ENCODE measurements around the gene NFX1.
"Not testable (repeated sequence)": the region's sequence is repeated elsewhere in the genome, so short reads cannot be mapped to it uniquely, and the experiment has no call there.

The NFX1 gene

DNA sequence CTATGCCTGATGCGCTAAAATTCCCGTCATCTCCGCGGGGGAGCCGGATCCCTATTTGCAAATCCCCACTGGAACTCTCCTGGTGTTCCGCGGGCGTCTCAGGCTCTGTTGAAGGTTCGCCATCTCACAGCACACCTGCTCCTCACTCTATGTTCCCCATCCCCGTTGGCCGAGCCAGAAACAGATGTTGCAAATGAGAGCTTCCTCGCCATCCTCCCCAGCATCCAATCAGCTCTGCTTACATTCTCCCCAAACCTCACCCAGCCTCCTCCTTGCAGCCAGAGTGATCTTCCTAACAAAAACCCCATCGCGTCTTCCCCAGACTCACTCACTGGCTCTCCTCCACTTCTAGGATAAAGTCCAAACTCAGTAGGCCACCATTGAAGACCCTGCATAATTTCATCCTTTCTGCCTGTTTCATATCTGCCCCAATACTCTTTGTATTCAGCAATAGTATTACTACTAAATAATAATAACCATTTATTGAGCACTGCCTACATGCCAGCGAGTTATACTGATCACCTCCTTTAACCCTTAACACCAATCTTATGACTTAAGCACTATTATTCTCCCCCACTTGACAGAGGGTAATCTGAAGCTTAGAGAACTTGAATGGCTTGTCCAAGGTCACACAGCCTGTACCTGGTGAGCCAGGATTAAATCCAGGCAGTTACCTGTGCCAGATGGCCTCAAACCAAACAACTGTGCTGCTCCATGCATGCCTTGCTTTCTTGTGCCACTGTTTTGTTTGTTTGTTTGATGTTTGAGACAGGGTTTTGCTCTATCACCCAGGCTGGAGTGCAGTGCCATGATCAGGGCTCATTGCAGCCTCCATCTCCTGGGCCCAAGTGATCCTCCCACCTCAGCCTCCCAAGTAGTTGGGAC, 98.0 kb downstream of the NFX1 start:
- DNase-seq (no peak), ATAC-seq (no peak)
- Mint-ChIP-seq H3K36me3 (ENCODE audit: low read depth) (no peaks in the 10 kb centered on the region), H3K27ac (no peak overlapping the region), H3K4me3 (no peak overlapping the region), H3K27me3 (no peaks in the 10 kb centered on the region), H3K4me1 (no peaks in the 10 kb centered on the region), H3K9me3 (no peaks in the 10 kb centered on the region)

DNA sequence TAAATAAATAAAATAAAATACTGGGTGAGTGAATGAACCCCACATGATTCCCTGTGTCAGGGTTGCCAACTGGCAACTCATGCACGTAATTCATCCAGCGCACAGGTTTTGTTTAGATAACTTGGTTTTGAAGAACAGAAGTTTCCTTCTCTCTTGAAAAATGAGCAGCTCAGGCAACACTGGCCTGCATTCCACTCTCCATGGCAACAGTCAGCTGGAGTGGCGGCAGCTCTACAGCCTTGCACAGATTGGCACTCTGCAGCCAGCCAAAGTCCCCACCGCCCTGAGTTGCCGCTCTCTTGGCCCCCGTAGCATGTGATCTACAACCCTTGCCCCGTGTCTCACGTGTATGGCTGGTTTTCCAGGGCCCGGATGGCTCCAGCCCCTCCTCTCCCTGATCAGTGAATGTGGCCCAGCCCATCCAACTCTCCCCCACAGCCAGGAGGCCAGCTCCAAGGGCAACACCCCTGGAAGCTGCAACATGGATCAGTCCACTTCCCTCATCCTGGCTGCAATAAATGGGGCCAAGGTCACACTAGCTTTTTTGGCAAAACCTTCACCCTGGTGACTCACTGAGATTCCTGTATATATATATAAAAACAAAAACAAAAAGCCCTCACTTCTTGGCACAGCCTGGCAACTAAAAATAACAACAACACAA, 100.9 kb downstream of the NFX1 start:
- H3K36me3 Mint-ChIP-seq (ENCODE audit: low read depth); DNase-seq; H3K9me3 Mint-ChIP-seq; H3K4me3 Mint-ChIP-seq; H3K4me1 Mint-ChIP-seq; ATAC-seq; H3K27ac Mint-ChIP-seq; H3K27me3 Mint-ChIP-seq: not testable (repeated sequence)

DNA sequence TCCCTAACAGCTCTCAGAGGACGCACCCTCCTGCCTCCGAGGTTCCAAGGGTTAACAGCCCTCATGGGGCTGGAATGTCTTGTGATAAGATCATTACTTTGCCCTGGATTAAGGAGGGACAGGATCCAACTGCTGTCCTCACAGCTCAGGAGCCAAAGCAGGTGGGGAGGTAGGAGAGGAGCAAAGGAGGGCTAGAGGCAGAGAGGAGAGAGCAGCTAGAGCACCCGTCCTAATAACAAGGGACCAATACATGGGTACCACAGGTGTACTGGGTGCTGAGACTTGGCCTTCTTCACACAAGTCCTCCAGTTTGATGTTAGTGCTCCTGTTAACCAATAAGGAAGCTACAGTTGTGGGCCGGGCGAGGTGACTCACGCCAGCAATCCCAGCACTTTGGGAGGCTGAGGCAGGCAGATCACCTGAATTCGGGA, 102.3 kb downstream of the NFX1 start:
- not testable (repeated sequence) for ATAC-seq; H3K4me3 Mint-ChIP-seq; H3K9me3 Mint-ChIP-seq; H3K27me3 Mint-ChIP-seq; H3K27ac Mint-ChIP-seq; DNase-seq; H3K4me1 Mint-ChIP-seq; H3K36me3 Mint-ChIP-seq (ENCODE audit: low read depth)

DNA sequence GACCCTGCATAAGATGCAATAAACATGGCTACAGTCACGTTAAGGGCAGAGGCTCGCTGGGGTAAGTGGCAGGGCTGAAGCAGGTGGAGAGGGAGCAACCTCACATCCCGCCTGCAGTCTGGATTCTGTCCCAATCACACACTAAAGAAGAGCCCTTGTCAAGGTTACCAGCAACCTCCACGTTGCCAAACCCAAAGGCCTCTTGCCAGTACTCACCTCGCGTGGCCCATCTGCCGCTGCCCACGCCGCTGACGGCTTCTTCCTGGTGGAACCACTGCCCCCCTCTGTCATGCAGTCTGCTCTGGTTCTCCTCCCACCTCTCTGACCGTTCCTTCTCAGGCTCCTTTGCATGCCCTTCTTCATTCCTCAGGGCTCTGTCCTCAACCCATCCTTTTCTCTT, 103.3 kb downstream of the NFX1 start:
- H3K27me3 Mint-ChIP-seq: no peaks in the 10 kb centered on the region
- no peaks in the 10 kb centered on the region for H3K9me3 Mint-ChIP-seq
- DNase-seq (no peak), ATAC-seq (no peak)
- no peaks in the 10 kb centered on the region for H3K36me3 Mint-ChIP-seq (ENCODE audit: low read depth)
- no peak overlapping the region for H3K4me3 Mint-ChIP-seq
- H3K27ac Mint-ChIP-seq: no peak overlapping the region
- no peaks in the 10 kb centered on the region for H3K4me1 Mint-ChIP-seq

DNA sequence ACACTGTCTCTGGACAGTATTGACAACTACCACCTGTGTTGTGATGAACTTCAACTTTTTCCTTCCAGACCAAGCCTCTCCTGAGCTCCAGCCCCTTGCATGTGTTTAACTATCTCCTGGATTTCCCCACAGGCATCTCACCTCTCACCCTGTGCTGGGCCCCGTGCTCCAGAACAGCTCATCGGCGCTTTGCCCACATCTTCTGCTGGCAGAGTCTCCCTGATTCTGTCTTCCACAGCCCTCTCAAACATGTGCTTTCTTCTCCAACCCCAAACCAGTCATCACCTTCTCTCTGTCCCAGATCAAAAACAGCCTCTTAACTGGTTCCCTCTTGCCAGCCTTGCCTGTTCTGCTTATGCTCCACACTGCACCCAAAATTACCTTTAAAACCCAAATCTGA, 103.7 kb downstream of the NFX1 start:
- H3K27me3 Mint-ChIP-seq; H3K9me3 Mint-ChIP-seq; DNase-seq; ATAC-seq; H3K36me3 Mint-ChIP-seq (ENCODE audit: low read depth); H3K27ac Mint-ChIP-seq; H3K4me3 Mint-ChIP-seq; H3K4me1 Mint-ChIP-seq: not testable (repeated sequence)

DNA sequence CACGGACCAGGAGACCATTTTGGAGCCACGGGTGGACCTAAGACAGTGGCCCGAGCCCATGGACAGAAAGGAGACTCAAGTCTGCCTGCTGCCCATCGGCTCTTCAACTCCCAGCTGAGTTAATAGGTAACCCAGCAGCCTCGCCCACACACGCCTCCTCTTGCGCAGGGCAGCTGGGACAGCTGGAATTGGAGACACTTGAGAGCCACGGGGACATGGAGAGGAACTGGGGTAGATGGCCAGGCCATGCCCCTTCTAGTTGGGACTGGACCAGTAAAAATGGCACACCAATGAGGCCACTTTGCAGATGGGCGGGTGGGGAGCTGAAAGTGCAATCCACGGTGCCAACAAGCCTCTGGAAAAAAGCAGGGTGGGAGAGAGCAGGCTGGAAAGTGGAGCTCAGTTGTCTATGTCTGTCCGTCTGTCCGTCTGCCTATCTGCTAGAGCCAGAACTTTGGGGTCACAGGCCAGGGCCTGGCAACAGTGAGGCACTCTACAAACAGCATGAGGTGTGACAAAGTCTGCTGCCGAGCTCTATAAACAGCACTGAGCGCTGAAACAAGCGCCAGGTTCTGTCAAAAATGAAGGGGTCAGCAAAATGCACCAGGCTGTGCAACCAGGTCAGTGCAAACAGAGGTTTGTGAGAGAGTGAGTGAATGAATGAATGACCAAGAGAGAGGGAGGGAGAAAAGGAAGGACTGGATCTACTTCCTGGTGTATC, 105.0 kb downstream of the NFX1 start:
- not testable (repeated sequence) for ATAC-seq, H3K4me3 Mint-ChIP-seq, H3K9me3 Mint-ChIP-seq

DNA sequence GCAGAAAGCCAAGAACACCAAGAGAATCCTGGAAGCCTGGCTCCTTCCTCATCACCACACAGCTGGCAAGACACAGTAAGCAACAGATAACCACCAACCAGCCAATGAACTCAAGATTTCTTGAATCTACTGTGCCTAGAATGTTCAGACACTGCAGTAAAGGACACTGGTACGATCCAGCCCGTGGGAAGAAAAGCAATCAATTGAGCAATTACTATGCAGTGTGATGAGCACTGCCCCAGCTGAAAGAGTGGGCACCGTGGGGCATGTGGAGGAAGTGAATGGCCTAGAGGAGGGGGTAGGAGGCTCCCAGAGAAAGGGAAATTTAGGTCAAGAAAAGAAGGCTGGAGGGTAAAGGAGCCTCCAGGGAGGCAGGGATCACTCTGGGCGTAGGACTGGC, 107.5 kb downstream of the NFX1 start:
- not testable (repeated sequence) for ATAC-seq; H3K27ac Mint-ChIP-seq; DNase-seq; H3K27me3 Mint-ChIP-seq; H3K4me1 Mint-ChIP-seq; H3K36me3 Mint-ChIP-seq (ENCODE audit: low read depth); H3K9me3 Mint-ChIP-seq; H3K4me3 Mint-ChIP-seq

More for the DNA sequence above, 105.0 kb downstream of the NFX1 start:
- not testable (repeated sequence) for H3K4me1 Mint-ChIP-seq; DNase-seq; H3K27me3 Mint-ChIP-seq; H3K27ac Mint-ChIP-seq; H3K36me3 Mint-ChIP-seq (ENCODE audit: low read depth)

DNA sequence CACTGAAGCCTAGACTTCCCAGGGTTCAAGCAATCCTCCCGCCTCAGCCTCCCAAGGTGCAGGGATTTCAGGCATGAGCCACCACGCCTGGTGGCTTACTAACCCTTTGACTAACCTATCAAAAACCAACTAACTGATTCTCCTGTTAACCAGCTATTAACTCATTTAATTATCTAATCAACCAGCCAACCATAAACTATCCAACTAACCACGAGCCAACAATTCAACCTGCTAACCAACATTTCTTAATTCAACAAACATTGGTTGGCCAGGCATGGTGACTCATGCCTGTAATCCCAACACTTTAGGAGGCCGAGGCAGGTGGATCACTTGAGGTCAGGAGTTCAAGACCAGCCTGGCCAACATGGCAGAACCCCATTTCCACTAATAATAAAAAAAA, 108.7 kb downstream of the NFX1 start:
- H3K4me1 Mint-ChIP-seq; H3K27ac Mint-ChIP-seq; H3K36me3 Mint-ChIP-seq (ENCODE audit: low read depth); H3K27me3 Mint-ChIP-seq; DNase-seq; ATAC-seq; H3K4me3 Mint-ChIP-seq; H3K9me3 Mint-ChIP-seq: not testable (repeated sequence)

DNA sequence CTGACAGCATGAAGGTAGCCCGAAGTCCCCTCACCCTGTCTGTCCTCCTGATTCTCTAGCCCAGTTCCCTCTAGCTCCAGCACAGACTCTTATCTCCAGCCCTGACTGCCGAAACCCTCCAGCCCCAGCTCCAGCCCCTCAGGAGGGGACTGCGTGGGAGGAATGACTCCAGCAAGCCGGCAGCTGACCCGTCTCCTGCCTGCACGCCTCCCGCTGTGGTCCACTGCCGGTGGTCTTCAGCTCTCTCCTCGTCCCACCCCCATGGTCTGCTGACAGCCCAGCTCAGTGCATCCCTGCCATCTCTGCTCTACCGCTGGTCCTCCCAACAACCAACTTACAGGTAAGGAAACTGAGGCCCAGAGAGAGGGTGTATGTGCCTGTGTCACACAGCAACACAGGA, 111.5 kb downstream of the NFX1 start:
- not testable (repeated sequence) for H3K36me3 Mint-ChIP-seq (ENCODE audit: low read depth); ATAC-seq; H3K4me1 Mint-ChIP-seq; H3K27me3 Mint-ChIP-seq; H3K4me3 Mint-ChIP-seq; DNase-seq; H3K9me3 Mint-ChIP-seq; H3K27ac Mint-ChIP-seq

DNA sequence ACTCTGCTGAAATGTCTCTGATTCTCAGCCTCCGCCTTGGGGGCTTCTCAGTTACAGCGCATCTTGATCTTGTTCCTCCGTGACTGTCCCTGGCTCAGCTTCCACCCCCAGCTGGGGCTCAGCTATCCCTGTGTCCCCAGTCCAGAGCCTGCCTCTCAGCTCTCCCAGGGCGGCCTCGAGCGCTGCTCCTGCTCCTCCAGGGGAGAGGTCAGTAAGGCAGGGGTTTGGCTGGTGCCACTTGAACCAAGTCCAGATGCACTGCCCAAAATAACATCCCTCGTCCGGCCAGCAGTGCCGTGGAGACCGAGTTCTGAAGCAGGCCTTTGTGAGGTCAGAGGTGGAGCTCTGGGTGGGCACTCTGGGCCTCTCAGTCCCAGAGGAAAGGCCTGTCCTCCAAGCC, 112.1 kb downstream of the NFX1 start, which contains the start of gene AQP7:
TSS of gene AQP7 (minus strand) at position 198 of the 400 bp plus-strand sequence. CDS start 1,306 bp downstream, outside the sequence.
- not testable (repeated sequence) for H3K27ac Mint-ChIP-seq, H3K4me1 Mint-ChIP-seq

DNA sequence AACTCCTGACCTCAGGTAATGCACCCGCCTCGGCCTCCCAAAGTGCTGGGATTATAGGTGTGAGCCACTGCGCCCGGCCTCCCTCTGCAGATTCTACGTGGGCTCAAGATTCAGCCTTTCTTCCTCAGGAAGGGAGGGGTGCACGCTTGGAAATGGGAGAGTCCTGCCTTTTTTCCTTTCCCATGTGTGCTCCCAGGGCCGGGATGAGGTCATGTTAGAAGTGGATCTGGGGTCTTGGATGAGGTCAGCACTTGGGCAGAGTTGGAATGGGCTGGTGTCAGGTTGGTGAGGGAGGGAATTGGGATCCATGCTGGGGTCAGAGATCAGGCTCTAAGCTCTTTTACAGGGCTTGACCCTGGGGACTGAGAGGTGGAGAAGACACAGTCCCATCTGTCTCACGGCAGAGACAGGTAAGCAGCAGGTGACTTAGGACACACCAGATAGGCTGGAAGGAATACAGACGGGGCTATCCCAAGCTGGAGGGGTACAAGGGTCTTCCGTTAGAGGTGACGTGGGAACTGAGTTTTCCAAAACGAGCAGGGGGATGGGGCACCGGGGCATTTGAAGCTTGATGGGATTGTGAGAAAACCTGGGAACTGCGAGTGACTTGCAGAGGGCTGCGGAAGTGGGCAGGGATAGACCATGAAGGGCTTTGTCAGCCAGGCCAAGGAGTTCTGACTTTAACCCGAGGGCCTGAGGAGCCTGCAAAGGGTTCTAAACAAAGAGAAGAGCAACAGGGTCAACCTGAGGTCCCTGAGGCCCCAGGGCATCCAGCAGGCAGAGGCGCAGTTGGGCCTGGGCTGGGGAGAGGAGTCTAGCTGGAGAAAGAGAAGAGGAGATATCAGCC, 113.8 kb downstream of the NFX1 start:
- Mint-ChIP-seq H3K4me3 (no peak overlapping the region), H3K27ac (no peak overlapping the region), H3K36me3 (ENCODE audit: low read depth) (no peaks in the 10 kb centered on the region), H3K4me1 (no peaks in the 10 kb centered on the region), H3K9me3 (no peaks in the 10 kb centered on the region), H3K27me3 (no peaks in the 10 kb centered on the region)
- ATAC-seq (no peak), DNase-seq (no peak)

More for the DNA sequence above, 112.1 kb downstream of the NFX1 start, which contains the start of gene AQP7:
- not testable (repeated sequence) for H3K4me3 Mint-ChIP-seq; H3K27me3 Mint-ChIP-seq; ATAC-seq; H3K36me3 Mint-ChIP-seq (ENCODE audit: low read depth); DNase-seq; H3K9me3 Mint-ChIP-seq

DNA sequence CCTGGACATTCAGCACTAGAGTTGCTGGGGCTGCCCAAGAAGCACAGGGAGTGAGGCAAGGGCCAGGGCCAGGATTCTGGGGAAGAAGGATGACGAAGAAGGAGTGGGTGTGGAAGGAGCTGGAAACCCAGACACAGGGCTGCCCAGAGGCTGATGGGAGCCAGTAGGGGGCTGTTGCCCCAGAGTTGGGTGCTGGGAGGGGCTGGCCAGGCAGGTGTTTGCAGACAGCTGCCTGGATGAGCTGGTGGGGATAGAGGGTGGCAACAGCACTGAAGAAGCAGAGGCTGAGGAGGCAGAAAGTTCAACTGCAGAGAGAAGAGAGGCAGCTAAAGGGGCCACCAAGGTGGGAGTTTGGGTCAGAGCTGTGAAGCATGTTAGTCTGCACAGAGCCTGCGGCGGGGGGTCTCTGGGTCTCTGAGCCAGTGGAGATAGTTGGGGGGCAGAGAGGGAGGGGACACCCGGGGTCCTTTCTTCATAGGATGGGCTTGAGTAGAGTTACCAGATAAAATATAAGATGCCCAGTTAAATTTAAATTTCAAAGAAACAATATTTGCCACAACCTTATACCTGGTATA, 114.6 kb downstream of the NFX1 start:
- Mint-ChIP-seq H3K27me3 (no peaks in the 10 kb centered on the region), H3K4me1 (no peaks in the 10 kb centered on the region), H3K36me3 (ENCODE audit: low read depth) (no peaks in the 10 kb centered on the region), H3K4me3 (no peak overlapping the region), H3K9me3 (no peaks in the 10 kb centered on the region), H3K27ac (no peak overlapping the region)
- ATAC-seq: peak; percentile 24
- no peak for DNase-seq

DNA sequence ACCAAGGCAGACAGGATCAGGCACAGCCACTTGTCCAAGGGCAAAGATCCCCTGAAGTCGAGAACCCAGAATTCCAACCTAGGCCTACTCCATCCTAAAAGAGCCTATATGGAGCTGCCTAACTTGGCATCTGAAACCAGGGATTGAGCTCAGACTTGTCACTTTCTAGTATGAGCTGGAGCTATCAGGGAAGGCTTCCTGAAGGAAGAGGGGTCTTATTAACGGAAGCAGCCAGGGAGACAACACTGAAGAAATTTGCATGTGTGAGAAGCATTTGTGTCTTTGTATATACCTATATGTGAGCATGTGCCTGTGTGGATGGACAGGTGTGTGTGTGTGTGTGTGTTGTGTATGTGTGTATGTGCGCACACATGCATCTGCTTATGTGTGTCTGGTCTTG, 116.7 kb downstream of the NFX1 start:
- H3K4me3 Mint-ChIP-seq: no peak overlapping the region
- H3K27ac Mint-ChIP-seq: no peak overlapping the region
- no peaks in the 10 kb centered on the region for H3K4me1 Mint-ChIP-seq
- no peaks in the 10 kb centered on the region for H3K36me3 Mint-ChIP-seq (ENCODE audit: low read depth)
- ATAC-seq (no peak), DNase-seq (no peak)
- H3K27me3 Mint-ChIP-seq: no peaks in the 10 kb centered on the region
- H3K9me3 Mint-ChIP-seq: no peaks in the 10 kb centered on the region

DNA sequence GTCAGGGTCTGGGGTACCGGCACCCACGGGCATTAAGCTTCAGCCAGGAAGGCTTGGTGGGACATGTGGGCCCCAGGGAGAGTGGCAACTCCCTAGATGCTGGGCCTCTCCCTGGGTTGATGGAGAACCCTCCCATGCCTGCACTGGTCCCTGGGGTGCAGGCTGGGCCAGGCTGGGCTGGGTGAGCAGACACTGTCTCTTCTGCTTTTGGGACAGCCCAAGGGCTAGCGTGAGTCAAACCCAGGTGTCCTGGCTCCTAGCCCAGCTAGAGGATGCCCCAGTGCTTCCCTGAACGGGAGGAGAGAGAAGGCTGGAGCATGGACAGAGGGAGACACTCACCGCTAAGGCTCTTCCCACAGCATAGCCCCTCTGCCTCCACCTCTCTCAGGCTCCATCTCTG, 117.8 kb downstream of the NFX1 start:
- H3K9me3 Mint-ChIP-seq: no peaks in the 10 kb centered on the region
- DNase-seq (no peak), ATAC-seq (no peak)
- H3K27me3 Mint-ChIP-seq: no peaks in the 10 kb centered on the region
- H3K4me1 Mint-ChIP-seq: no peaks in the 10 kb centered on the region
- H3K4me3 Mint-ChIP-seq: no peak overlapping the region
- H3K27ac Mint-ChIP-seq: no peak overlapping the region
- no peaks in the 10 kb centered on the region for H3K36me3 Mint-ChIP-seq (ENCODE audit: low read depth)

All from activated naive CD8-positive, alpha-beta T cell treated with anti-CD3 and anti-CD28 coated beads, Interleukin-2, amount 50 U/mL, for 24 hours (primary cell).